Subcutaneous adipose tissue (tissue), 4 donors: ENCODE results near the gene C16orf78. TPM values are rescaled to one million over a fixed set of nuclear protein-coding genes. Genes with fewer than 3 reads are reported as not detected.

Experiments used
- total RNA-seq, 4 donors: library from RNA; depleted of rRNA; stranded (reverse); fragments of >200 nt; gene quantifications; one replicate each; pipeline ENCODE4 v1.1.0, GENCODE V29; 2016
- TF ChIP-seq, protein P1 (sequence below): fragments of 450-650 bp; IDR thresholded peaks from one replicate; pipeline ENCODE4 v1.5.1; 2016; ENCODE audit warnings: low read depth, mild to moderate bottlenecking, control low read depth, antibody characterized with exemption, moderate library complexity

C16orf78 gene
- total RNA-seq, 4 donors from 2014 or later = not detected

DNA sequence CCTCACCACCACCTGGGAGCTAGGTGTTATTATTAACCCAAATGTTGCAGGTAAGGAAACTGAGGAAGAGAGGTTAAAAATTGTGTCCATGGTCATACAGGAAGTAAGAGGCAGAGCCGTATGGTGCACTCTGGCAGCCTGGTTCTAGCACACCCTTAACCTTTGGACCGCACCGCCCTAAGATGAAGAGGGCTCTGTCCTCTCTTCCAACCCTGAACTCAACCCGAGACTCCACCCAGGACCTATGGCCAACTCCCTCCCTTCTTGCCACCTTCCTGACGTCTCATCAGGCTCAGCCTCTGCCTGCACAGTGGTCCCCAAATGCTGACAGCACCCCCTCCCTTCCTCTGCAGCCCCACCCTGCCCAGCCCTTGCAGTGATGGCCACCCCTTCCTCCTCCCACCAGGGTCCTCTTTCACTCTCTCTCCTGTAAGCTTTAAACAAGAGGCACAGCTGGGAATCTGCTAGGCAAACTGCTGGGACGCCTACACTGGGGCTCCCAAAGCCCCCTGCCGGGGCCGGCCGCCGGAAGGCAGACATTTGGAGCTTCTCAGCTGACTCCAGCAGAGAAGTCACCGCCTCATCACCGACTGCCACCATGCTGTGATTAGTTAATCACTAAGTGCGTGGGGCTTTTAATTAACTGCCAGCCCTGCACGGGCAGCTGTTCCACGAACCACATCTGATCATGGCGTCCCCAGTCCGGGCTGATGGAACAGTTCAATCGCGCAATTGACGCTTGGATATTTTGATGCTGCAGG, 16.7 kb upstream of the C16orf78 start:
- TF ChIP-seq, protein P1, sequence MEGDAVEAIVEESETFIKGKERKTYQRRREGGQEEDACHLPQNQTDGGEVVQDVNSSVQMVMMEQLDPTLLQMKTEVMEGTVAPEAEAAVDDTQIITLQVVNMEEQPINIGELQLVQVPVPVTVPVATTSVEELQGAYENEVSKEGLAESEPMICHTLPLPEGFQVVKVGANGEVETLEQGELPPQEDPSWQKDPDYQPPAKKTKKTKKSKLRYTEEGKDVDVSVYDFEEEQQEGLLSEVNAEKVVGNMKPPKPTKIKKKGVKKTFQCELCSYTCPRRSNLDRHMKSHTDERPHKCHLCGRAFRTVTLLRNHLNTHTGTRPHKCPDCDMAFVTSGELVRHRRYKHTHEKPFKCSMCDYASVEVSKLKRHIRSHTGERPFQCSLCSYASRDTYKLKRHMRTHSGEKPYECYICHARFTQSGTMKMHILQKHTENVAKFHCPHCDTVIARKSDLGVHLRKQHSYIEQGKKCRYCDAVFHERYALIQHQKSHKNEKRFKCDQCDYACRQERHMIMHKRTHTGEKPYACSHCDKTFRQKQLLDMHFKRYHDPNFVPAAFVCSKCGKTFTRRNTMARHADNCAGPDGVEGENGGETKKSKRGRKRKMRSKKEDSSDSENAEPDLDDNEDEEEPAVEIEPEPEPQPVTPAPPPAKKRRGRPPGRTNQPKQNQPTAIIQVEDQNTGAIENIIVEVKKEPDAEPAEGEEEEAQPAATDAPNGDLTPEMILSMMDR = no peak

- TF ChIP-seq, protein P1 = no peak
Observed at GRCh38 chr16:49359591-49359990, 14.0 kb upstream of the C16orf78 start.

GRCh38 chr16:49362230-49362629, 11.4 kb upstream of the C16orf78 start:
- TF ChIP-seq, protein P1 = no peak

- TF ChIP-seq, protein P1 = no peak
Observed at GRCh38 chr16:49365711-49366509, 7.7 kb upstream of the C16orf78 start.

GRCh38 chr16:49366669-49367068, 6.9 kb upstream of the C16orf78 start:
- TF ChIP-seq, protein P1 = no peak

DNA sequence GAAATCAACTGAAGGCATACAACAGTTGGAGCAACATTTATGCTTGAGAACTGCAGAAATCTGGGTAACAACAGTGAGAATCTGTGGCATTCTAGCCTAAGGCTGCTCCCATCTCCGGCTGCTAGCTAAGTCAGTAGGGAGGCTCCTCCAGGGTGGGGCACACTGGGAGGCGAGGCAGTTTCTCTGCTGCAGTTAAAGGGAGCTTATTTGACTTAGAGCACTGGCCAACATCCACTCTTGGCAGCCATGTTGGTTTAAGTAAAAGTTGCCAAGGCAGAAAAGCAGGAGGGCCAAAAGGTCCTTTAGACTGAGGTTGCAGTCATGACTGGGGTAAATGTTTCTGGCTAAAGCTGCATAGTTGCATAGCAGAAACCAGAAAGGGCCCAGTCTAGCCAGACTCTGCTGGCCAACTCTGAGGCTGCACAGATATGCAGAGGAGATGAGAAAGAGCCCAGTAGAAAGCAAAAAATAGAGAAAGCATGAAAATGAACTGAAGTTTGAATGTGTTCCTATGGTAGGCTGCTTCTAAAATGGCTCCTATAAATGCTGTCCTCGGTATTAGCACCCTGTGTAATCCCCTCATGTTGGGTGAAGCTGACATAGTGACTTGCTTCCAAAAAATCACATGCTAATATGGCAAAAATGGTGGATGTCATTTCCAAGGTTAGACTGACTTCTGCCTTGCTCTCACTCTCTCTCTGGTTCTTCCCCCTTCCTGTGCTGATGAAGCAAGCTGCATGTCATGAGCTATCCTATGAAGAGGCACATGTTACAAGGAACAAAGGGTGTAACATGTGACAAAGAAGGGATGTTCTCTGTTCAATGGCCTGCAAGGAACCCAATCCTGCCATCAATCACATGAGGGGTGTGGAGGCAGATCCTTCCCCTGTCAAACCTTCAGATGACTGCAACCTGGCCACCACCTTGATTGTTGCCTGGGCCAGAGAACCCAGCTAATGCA, 3.7 kb upstream of the C16orf78 start:
- TF ChIP-seq, protein P1 = no peak
